Lung (tissue), 12 donors: ENCODE data around the gene RSRC2. TPM values are rescaled to one million over a fixed set of nuclear protein-coding genes. Genes with fewer than 3 reads are reported as not detected.

Experiments
- ATAC-seq: fragments of 200-7000 bp; cut with Tn5 transposase; one replicate; pipeline ENCODE4 v1.9.1; 2020; ENCODE audit warnings: moderate number of reproducible peaks; ENCODE audit not compliant: insufficient read depth, low FRiP score
- DNase-seq, 3 donors: peaks; one replicate each; pipeline ENCODE4 v3.0.0-alpha.2; 2013 to 2017
- H3K27ac ChIP-seq, 2 donors: one replicate each; pipeline ENCODE4 v1.5.1; 2013; ENCODE audit warnings: mild to moderate bottlenecking in 2 of 2, moderate library complexity in 2 of 2, control low read depth in 1 of 2, inconsistent platforms in 1 of 2, low read depth in 1 of 2, low read length in 1 of 2
- H3K27me3 ChIP-seq, 3 donors: one replicate each; pipeline ENCODE4 v1.5.1; 2013; ENCODE audit warnings: low read length in 2 of 3; ENCODE audit not compliant: control insufficient read depth in 3 of 3, insufficient read depth in 3 of 3
- H3K36me3 ChIP-seq, 4 donors: one replicate each; pipeline ENCODE4 v1.5.1; 2013; ENCODE audit warnings: low read length in 4 of 4, mild to moderate bottlenecking in 1 of 4, moderate library complexity in 1 of 4; ENCODE audit not compliant: control insufficient read depth in 4 of 4, insufficient read depth in 4 of 4
- H3K4me1 ChIP-seq, 5 donors: one replicate each; pipeline ENCODE4 v1.5.1; 2013; ENCODE audit warnings: low read length in 5 of 5, mild to moderate bottlenecking in 2 of 5, moderate library complexity in 1 of 5; ENCODE audit not compliant: control insufficient read depth in 5 of 5, insufficient read depth in 5 of 5
- H3K4me3 ChIP-seq: one replicate; pipeline ENCODE4 v1.5.1; 2013; ENCODE audit warnings: mild to moderate bottlenecking, control low read depth, moderate library complexity
- H3K9ac ChIP-seq, 2 donors: one replicate each; pipeline ENCODE4 v1.5.1; 2013; ENCODE audit warnings: low read length in 2 of 2, control low read depth in 1 of 2; ENCODE audit not compliant: insufficient read depth in 1 of 2
- H3K9me3 ChIP-seq, 4 donors: one replicate each; pipeline ENCODE4 v1.5.1; 2013; ENCODE audit warnings: low read length in 3 of 4, mild to moderate bottlenecking in 1 of 4, moderate library complexity in 1 of 4; ENCODE audit not compliant: control insufficient read depth in 4 of 4, insufficient read depth in 3 of 4
- CTCF ChIP-seq: IDR thresholded peaks from 2 replicates; pipeline ENCODE4 v1.5.1; 2012; ENCODE audit warnings: mild to moderate bottlenecking; ENCODE audit errors: control extremely low read depth, extremely low read depth
- WGBS, 2 donors: extraction: QIAGEN DNeasy Blood & Tissue Kit; methylation state at CpG; one replicate each; pipeline ENCODE4 v1.1.7; 2013; 5-methylcytosine and 5-hydroxymethylcytosine counted together
- polyA plus RNA-seq, 2 donors: library from polyadenylated mRNA; stranded (reverse); fragments of 200-250 nt; gene quantifications; one replicate each; pipeline ENCODE4 v1.2.1, GENCODE V29; 2013
- total RNA-seq, 2 donors: library from RNA; depleted of rRNA in 1 of 2; stranded (reverse); fragments of >200 nt in 1 of 2; gene quantifications; one replicate each; pipeline ENCODE4 v1.2.1, GENCODE V29; 2014 to 2021
- donor health status: control.
- donor health status: control.
- donor health status: Bipolar disorder and iron deficiency.
- donor health status: healthy.
- donor health status: DM: yes; HTN: yes; CAD: no.

The RSRC2 gene
- total and polyA plus RNA-seq, 4 donors: 43.3 to 115 (median 47.9) TPM

- Histone ChIP-seq H3K9ac (no peak overlapping the region), H3K36me3 (no peaks in the 10 kb centered on the region), H3K4me3 (no peak overlapping the region), H3K27ac (no peak overlapping the region), H3K9me3 (no peaks in the 10 kb centered on the region), H3K4me1 (no peaks in the 10 kb centered on the region), H3K27me3 (no peaks in the 10 kb centered on the region)
- ATAC-seq (no peak), DNase-seq (no peak)
- no peak for TF ChIP-seq CTCF
- 82 to 92% methylated on average over 2 of the region's 2 CpGs for WGBS, 2 donors
Measured at GRCh38 chr12:122459211-122459610, 67.5 kb downstream of the RSRC2 start.

GRCh38 chr12:122458105-122459035 is 68.4 kb downstream of the RSRC2 start:
- Histone ChIP-seq H3K4me3 (no peak overlapping the region), H3K9me3 (no peaks in the 10 kb centered on the region), H3K36me3 (no peaks in the 10 kb centered on the region), H3K27ac (no peak overlapping the region), H3K27me3 (no peaks in the 10 kb centered on the region), H3K4me1 (no peaks in the 10 kb centered on the region), H3K9ac (no peak overlapping the region)
- DNase-seq (no peak), ATAC-seq (no peak)
- 95 to 96% methylated on average over 17 of the region's 17 CpGs for WGBS, 2 donors
- no peak for TF ChIP-seq CTCF

GRCh38 chr12:122457627-122458026 is 69.1 kb downstream of the RSRC2 start:
- ATAC-seq: no peak
- H3K9ac ChIP-seq: no peak overlapping the region
- no peaks in the 10 kb centered on the region for H3K9me3 ChIP-seq
- TF ChIP-seq CTCF: no peak
- H3K27me3 ChIP-seq: no peaks in the 10 kb centered on the region
- H3K36me3 ChIP-seq: no peaks in the 10 kb centered on the region
- no peak overlapping the region for H3K27ac ChIP-seq
- H3K4me3 ChIP-seq: no peak overlapping the region
- DNase-seq: no peak
- H3K4me1 ChIP-seq: no peaks in the 10 kb centered on the region
- WGBS, 2 donors: 73 to 84% methylated on average over 2 of the region's 2 CpGs
